HepG2 (cell line): ENCODE data around the gene CIROP. TPM values are rescaled to one million over a fixed set of nuclear protein-coding genes. Genes with fewer than 3 reads are reported as not detected.

Experiments used
- ATAC-seq: fragments of 200-7000 bp; cut with Tn5 transposase; 3 replicates; pipeline ENCODE4 v1.9.1; 2020; ENCODE audit warnings: mild to moderate bottlenecking, moderate library complexity
- BruUV-seq: library from RNA; stranded (reverse); fragments of 400-500 nt; replicated peaks from 2 replicates; lab custom pipeline; 2021; lab: Mats Ljungman, UMichigan
- CTCF ChIA-PET: fragments of 300-600 bp; formaldehyde crosslinking; extraction: SDS; loops from one replicate; lab custom pipeline; 2021; ENCODE audit warnings: low total read pairs, inconsistent platforms, low intra/inter-chr PET ratio; lab: Yijun Ruan, JAX
- POLR2A ChIA-PET: fragments of 350-600 bp; sonication (Branson Sonifier 250); formaldehyde crosslinking; loops from one replicate; lab custom pipeline; 2020; ENCODE audit warnings: antibody characterized with exemption, inconsistent platforms; lab: Yijun Ruan, JAX
- DNase-seq: peaks from one replicate; pipeline ENCODE4 v3.0.0-alpha.2; 2015; ENCODE audit warnings: low spot score
- FAIRE-seq: peaks from 3 replicates; lab custom pipeline; 2011; peaks lifted over from hg19 to GRCh38; lab: Jason Lieb, UNC
- H2AFZ ChIP-seq: one replicate; pipeline ENCODE4 v1.6.1; 2011; ENCODE audit warnings: low read length, inconsistent platforms
- H3K27ac ChIP-seq: fragments of 300-600 bp; 3 replicates; pipeline ENCODE4 v1.8.0; 2011; ENCODE audit warnings: mixed run types, mild to moderate bottlenecking, mixed read lengths, low read length, inconsistent platforms; ENCODE audit not compliant: insufficient read depth; ENCODE audit errors: extremely low read length
- H3K27me3 ChIP-seq, 2 experiments: fragments of 200-600 bp in 1 of 2; 2 replicates in 1 of 2; 3 replicates in 1 of 2; pipeline versions ENCODE4 v1.6.0 to v1.8.0; 2011; ENCODE audit warnings: low read length in 2 of 2, mild to moderate bottlenecking in 2 of 2, moderate library complexity in 2 of 2, inconsistent platforms in 1 of 2; ENCODE audit not compliant: insufficient read depth in 2 of 2, control insufficient read depth in 1 of 2
- H3K36me3 ChIP-seq, 2 experiments: fragments of 200-600 bp in 1 of 2; replicated peaks in 1 of 2; 2 replicates in 1 of 2; 3 replicates in 1 of 2; pipeline versions ENCODE4 v1.5.1 to v1.8.0; 2011; ENCODE audit warnings: low read length in 2 of 2, inconsistent platforms in 1 of 2; ENCODE audit not compliant: insufficient read depth in 2 of 2, control insufficient read depth in 1 of 2
- H3K4me1 ChIP-seq: 2 replicates; pipeline ENCODE4 v1.5.1; 2012; ENCODE audit warnings: low read length, inconsistent platforms; ENCODE audit not compliant: insufficient read depth
- H3K4me2 ChIP-seq: 2 replicates; pipeline ENCODE4 v1.6.0; 2011; ENCODE audit warnings: low read depth, low read length, inconsistent platforms
- H3K4me3 ChIP-seq, 3 experiments: fragments of 200-600 bp in 1 of 3; sonication (generic), shearing (Covaris generic) in 1 of 3; replicated peaks in 1 of 3; 2 replicates each; pipeline ENCODE4 v1.5.1; 2011 to 2016; ENCODE audit warnings: low read length in 3 of 3, inconsistent platforms in 2 of 3, low read depth in 2 of 3, mild to moderate bottlenecking in 2 of 3, control low read depth in 1 of 3, mixed read lengths in 1 of 3; ENCODE audit not compliant: insufficient read depth in 1 of 3
- H3K79me2 ChIP-seq: one replicate; pipeline ENCODE4 v1.6.1; 2011; ENCODE audit warnings: low read length, inconsistent platforms; ENCODE audit not compliant: insufficient read depth
- H3K9ac ChIP-seq: 2 replicates; pipeline ENCODE4 v1.6.0; 2011; ENCODE audit warnings: mild to moderate bottlenecking, low read depth, low read length, inconsistent platforms; ENCODE audit not compliant: insufficient read depth
- H3K9me3 ChIP-seq: 2 replicates; pipeline ENCODE4 v1.5.1; 2012; ENCODE audit warnings: mild to moderate bottlenecking, low read length
- H4K20me1 ChIP-seq: 2 replicates; pipeline ENCODE4 v1.6.0; 2011; ENCODE audit warnings: inconsistent platforms, mild to moderate bottlenecking, low read length, moderate library complexity; ENCODE audit not compliant: insufficient read depth
- AHR ChIP-seq: IDR thresholded peaks from 2 replicates; pipeline ENCODE4 v1.6.1; 2018; ENCODE audit warnings: missing genetic modification reagents, missing compliant biosample characterization
- EED ChIP-seq: sonication (generic); formaldehyde crosslinking; IDR thresholded peaks from 2 replicates; pipeline ENCODE4 v1.5.0; 2020; ENCODE audit warnings: mild to moderate bottlenecking, missing genetic modification reagents
- HCFC1 ChIP-seq: fragments of 150-350 bp; IDR thresholded peaks from 2 replicates; pipeline ENCODE4 v1.6.1; 2014; ENCODE audit warnings: low read depth, low read length
- TBP ChIP-seq: sonication (generic); formaldehyde crosslinking; IDR thresholded peaks from 2 replicates; pipeline ENCODE4 v1.5.0; 2020; ENCODE audit warnings: missing genetic modification reagents
- TBX2 ChIP-seq: sonication (generic); formaldehyde crosslinking; IDR thresholded peaks from 2 replicates; pipeline ENCODE4 v1.5.0; 2020; ENCODE audit warnings: missing genetic modification reagents, mild to moderate bottlenecking, borderline replicate concordance
- TCF12 ChIP-seq, 2 experiments: fragments of 450-650 bp in 1 of 2; sonication (generic) in 1 of 2; formaldehyde crosslinking in 1 of 2; IDR thresholded peaks; 2 replicates each; pipeline versions ENCODE4 v1.6.1 to v1.8.0; 2017 to 2022; ENCODE audit warnings: antibody characterized with exemption in 1 of 2, mild to moderate bottlenecking in 1 of 2, missing genetic modification reagents in 1 of 2, moderate library complexity in 1 of 2
- ZIK1 ChIP-seq: sonication (generic); formaldehyde crosslinking; IDR thresholded peaks from 2 replicates; pipeline ENCODE4 v1.5.0; 2020; ENCODE audit warnings: mild to moderate bottlenecking, low read depth, missing genetic modification reagents, borderline replicate concordance
- ZNF260 ChIP-seq: sonication (generic); formaldehyde crosslinking; IDR thresholded peaks from 2 replicates; pipeline ENCODE4 v1.4.0; 2020; ENCODE audit warnings: missing genetic modification reagents, low read depth, mild to moderate bottlenecking, borderline replicate concordance
- ZNF605 ChIP-seq: sonication (generic); formaldehyde crosslinking; IDR thresholded peaks from 2 replicates; pipeline ENCODE4 v1.8.0; 2022; ENCODE audit warnings: mild to moderate bottlenecking, missing genetic modification reagents
- WGBS: methylation state at CpG from one replicate; pipeline ENCODE4 v1.1.6; 2017; ENCODE audit warnings: low lambda C conversion rate; 5-methylcytosine and 5-hydroxymethylcytosine counted together
- in situ Hi-C: cut with HindIII; loops from 2 replicates; pipeline ENCODE4 v1.10.0; 2017; ENCODE audit warnings: low pct_unique_long_range_greater_than_20kb; ENCODE audit not compliant: extremely low pct_ligation_motif_present
- intact Hi-C: fragments of 100-400 bp; cut with micrococcal nuclease; formaldehyde crosslinking; loops from one replicate; pipeline ENCODE4 v1.10.0; 2022; ENCODE audit not compliant: unreplicated experiment
- polyA plus RNA-seq, 8 experiments: library from polyadenylated mRNA; depleted of rRNA in 3 of 8; stranded (reverse) in 7 of 8; unstranded in 1 of 8; fragments of >200 nt; fragmentation: Illumina TruSeq in 4 of 8; extraction: Trizol in 4 of 8; gene quantifications; 2 replicates each; pipeline versions ENCODE4 v1.2.1 to v1.2.3, GENCODE V29; 2011 to 2016; ENCODE audit warnings: low read depth in 4 of 8, missing spikeins in 1 of 8, mixed read lengths in 1 of 8; ENCODE audit not compliant: insufficient read depth in 1 of 8
- total RNA-seq, 5 experiments: library from RNA; depleted of rRNA; stranded (reverse); fragments of >200 nt; fragmentation: Illumina TruSeq; extraction: Trizol; gene quantifications; 2 replicates each; pipeline ENCODE4 v1.2.3, GENCODE V29; 2016; ENCODE audit warnings: low read depth in 1 of 5
- TF ChIP-seq, protein P1 (sequence below): sonication (generic); formaldehyde crosslinking; IDR thresholded peaks from 2 replicates; pipeline ENCODE4 v1.4.0; 2020; ENCODE audit warnings: missing genetic modification reagents, borderline replicate concordance
- TF ChIP-seq, protein P2 (sequence below): sonication (generic); formaldehyde crosslinking; IDR thresholded peaks from 2 replicates; pipeline ENCODE4 v1.4.0; 2020; ENCODE audit warnings: missing genetic modification reagents, borderline replicate concordance

Gene CIROP
- total and polyA plus RNA-seq, 2 of the 13 experiments (the other 11 are each of a cell fraction or from before 2014, with no cell fraction given), result 0.07 TPM; not detected in 1

DNA sequence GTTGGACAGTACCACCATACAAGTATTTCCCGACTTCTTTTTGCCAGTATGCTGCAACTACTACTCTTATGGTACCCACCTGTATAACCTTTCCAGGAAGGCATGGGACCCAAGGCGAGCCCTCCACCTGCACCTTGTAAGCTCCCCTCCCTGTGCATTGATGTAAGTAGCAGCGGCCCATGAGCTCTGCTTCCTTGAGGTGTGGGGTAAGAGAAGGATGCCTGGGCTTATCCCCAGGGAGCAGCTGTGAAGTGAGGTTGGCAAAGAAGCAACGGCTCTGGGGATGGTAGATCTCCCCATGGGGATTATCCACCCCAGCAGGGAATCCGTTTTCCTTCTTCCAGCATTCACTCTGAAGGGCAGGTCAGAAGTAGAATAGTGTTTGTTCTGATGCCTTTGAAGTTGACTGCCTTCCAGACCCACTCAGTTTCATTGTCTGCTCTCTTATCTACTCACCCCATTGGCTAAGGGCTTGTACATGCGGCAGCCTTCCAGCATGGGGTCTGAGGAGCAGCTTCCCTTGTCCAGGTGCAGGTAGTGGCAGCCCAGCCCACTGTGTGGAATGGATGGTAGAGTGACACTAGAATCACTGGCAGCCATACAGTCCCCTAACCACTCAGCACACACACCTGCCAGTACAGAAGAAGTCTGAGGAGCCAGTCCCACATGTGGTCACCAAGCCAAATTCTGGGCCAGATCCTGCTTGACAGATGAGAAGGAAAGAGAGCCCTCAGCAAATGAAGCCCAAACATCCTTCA, 3.4 kb downstream of the CIROP start:
- H3K9ac ChIP-seq, result no peak overlapping the region
- no peak for TF ChIP-seq TBP (CRISPR knock-in tag)
- no peak for TF ChIP-seq TCF12 (IDR thresholded peaks at IDR 0.05)
- TF ChIP-seq TCF12 (CRISPR knock-in tag; IDR thresholded peaks at IDR 0.05), result no peak
- TF ChIP-seq, protein P1, sequence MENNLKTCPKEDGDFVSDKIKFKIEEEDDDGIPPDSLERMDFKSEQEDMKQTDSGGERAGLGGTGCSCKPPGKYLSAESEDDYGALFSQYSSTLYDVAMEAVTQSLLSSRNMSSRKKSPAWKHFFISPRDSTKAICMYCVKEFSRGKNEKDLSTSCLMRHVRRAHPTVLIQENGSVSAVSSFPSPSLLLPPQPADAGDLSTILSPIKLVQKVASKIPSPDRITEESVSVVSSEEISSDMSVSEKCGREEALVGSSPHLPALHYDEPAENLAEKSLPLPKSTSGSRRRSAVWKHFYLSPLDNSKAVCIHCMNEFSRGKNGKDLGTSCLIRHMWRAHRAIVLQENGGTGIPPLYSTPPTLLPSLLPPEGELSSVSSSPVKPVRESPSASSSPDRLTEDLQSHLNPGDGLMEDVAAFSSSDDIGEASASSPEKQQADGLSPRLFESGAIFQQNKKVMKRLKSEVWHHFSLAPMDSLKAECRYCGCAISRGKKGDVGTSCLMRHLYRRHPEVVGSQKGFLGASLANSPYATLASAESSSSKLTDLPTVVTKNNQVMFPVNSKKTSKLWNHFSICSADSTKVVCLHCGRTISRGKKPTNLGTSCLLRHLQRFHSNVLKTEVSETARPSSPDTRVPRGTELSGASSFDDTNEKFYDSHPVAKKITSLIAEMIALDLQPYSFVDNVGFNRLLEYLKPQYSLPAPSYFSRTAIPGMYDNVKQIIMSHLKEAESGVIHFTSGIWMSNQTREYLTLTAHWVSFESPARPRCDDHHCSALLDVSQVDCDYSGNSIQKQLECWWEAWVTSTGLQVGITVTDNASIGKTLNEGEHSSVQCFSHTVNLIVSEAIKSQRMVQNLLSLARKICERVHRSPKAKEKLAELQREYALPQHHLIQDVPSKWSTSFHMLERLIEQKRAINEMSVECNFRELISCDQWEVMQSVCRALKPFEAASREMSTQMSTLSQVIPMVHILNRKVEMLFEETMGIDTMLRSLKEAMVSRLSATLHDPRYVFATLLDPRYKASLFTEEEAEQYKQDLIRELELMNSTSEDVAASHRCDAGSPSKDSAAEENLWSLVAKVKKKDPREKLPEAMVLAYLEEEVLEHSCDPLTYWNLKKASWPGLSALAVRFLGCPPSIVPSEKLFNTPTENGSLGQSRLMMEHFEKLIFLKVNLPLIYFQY, result no peak
- TF ChIP-seq HCFC1, result 0 out of 2 replicates have a peak, but pooled peaks have one; percentile 7
- TF ChIP-seq, protein P2, sequence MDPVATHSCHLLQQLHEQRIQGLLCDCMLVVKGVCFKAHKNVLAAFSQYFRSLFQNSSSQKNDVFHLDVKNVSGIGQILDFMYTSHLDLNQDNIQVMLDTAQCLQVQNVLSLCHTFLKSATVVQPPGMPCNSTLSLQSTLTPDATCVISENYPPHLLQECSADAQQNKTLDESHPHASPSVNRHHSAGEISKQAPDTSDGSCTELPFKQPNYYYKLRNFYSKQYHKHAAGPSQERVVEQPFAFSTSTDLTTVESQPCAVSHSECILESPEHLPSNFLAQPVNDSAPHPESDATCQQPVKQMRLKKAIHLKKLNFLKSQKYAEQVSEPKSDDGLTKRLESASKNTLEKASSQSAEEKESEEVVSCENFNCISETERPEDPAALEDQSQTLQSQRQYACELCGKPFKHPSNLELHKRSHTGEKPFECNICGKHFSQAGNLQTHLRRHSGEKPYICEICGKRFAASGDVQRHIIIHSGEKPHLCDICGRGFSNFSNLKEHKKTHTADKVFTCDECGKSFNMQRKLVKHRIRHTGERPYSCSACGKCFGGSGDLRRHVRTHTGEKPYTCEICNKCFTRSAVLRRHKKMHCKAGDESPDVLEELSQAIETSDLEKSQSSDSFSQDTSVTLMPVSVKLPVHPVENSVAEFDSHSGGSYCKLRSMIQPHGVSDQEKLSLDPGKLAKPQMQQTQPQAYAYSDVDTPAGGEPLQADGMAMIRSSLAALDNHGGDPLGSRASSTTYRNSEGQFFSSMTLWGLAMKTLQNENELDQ (CRISPR knock-in tag), result no peak
- TF ChIP-seq AHR (CRISPR knock-in tag), result no peak
- 0 out of 2 replicates have a peak, but pooled peaks have one; percentile 25 for TF ChIP-seq EED (CRISPR knock-in tag)
- TF ChIP-seq ZNF605 (CRISPR knock-in tag), result 0 out of 2 replicates have a peak, but pooled peaks have one; percentile 36
- TF ChIP-seq ZIK1 (CRISPR knock-in tag), result 0 out of 2 replicates have a peak, but pooled peaks have one; percentile 52
- 0 out of 2 replicates have a peak, but pooled peaks have one; percentile 18 for TF ChIP-seq TBX2 (CRISPR knock-in tag)
- TF ChIP-seq ZNF260 (CRISPR knock-in tag), result no peak
- H3K27ac ChIP-seq, result no peak overlapping the region
- intact Hi-C loops (no loop called here), in situ Hi-C loops (no loop called here)
- H3K4me3 ChIP-seq, result no peak overlapping the region
- H3K36me3 ChIP-seq, result peaks cover 12 to 24% of the 10 kb centered on the region in 2 experiments
- no peak for DNase-seq
- H3K4me1 ChIP-seq, result peaks cover 47% of the 10 kb centered on the region
- CTCF ChIA-PET, result no interaction called here
- no peak for FAIRE-seq
- peaks cover 8 to 45% of the 10 kb centered on the region in 2 experiments for H3K27me3 ChIP-seq
- peak; percentile 3; the same call in 2 of the 3 replicates for ATAC-seq
- H3K4me2 ChIP-seq, result no peak overlapping the region
- no peaks in the 10 kb centered on the region for H3K9me3 ChIP-seq
- 40% methylated on average over 6 of the region's 6 CpGs for WGBS
- peaks cover 19% of the 10 kb centered on the region for H3K79me2 ChIP-seq
- POLR2A ChIA-PET, result interaction anchor here (0.8 kb wide), 1 partner anchor 94 kb away, joined by 3 read pairs; no protein-coding TSS in a partner anchor
- H2AFZ ChIP-seq, result no peak overlapping the region
- no TSS peak for BruUV-seq
- no peaks in the 10 kb centered on the region; the same call in 1 of the 2 replicates for H4K20me1 ChIP-seq
